LHCN-M2 (cell line): ENCODE measurements around the gene CEP57. TPM values are rescaled to one million over a fixed set of nuclear protein-coding genes. Genes with fewer than 3 reads are reported as not detected.
A peak's percentile ranks its signal among the peaks of the same experiment; 100 is the strongest.

Experiments
- DNase-seq: peaks from one replicate; pipeline ENCODE4 v3.0.0-alpha.2; 2012; ENCODE audit warnings: low read depth
- polyA plus RNA-seq: library from polyadenylated mRNA; unstranded; fragments of >200 nt; gene quantifications from one replicate; pipeline ENCODE4 v1.2.1, GENCODE V29; 2012; ENCODE audit warnings: missing spikeins
- total RNA-seq: library from RNA; depleted of rRNA; stranded (reverse); fragments of >200 nt; gene quantifications from 2 replicates; pipeline ENCODE4 v1.2.3, GENCODE V29; 2014; rRNA removed

Gene CEP57
- 42.6 and 49.7 TPM in 2 replicates for total RNA-seq
- polyA plus RNA-seq, result 11.6 TPM

DNA sequence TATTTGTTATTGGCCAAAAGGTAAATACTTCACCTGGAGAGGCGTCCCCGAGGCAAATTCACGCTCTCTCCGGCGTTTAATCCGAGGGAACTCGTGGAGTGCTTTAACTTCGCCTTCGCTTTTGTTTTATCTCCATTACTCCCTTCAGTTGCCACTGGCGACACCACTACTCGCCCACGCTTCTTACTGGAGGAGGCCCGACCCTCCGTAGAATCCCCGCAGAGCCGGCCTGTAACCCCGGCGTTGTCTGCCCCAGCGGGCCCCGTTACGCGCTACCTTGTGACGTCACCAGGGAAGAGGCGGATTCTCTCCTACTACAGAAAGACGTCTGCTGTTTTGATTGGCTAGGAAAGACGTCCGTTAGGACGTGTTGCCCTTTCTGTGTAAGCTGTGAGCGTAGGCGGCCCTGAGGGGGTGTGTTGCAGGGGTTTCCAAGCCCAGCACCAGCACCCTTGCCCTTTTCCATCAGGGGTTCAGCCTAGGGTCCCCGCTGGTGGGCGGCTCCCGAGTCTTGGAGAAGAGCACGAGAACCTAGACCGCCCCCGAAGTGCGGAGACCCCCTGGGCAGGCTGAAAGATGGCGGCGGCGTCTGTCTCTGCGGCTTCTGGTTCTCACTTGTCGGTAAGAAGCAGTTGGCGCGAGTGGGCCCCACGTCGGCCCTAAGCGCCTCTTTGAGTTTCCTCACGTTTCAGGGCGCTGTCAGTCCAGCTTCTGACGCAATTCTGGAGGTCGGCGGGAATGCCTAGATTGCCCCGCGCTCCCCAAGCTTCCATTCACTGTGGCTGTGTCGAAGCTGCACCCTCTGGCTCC lies at the start of gene CEP57:
TSS of gene CEP57 (plus strand) at position 376 of the 810 bp plus-strand sequence. CDS start at position 577, 201 bp downstream.
- DNase-seq, result peak; percentile 97

DNA sequence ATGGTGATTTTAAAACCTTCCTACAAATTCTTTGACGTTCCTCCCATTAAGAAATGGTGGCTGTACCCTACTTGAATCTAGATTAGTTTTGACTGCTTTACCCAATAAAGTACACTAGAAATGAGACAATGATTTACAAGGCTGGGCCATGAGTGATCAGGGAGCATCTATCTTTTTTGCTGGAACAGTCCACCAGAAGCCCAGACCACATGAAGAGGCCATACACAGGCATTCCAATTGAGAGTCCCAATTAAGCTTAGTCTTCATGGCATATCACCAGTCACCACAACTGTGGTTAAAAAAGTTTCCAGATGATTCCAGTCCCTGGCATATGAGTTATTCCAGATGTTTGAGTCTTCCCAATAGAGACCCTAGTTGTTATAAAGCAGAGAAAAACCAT lies 40.2 kb upstream of the CEP57 start:
- DNase-seq, result no peak

DNA sequence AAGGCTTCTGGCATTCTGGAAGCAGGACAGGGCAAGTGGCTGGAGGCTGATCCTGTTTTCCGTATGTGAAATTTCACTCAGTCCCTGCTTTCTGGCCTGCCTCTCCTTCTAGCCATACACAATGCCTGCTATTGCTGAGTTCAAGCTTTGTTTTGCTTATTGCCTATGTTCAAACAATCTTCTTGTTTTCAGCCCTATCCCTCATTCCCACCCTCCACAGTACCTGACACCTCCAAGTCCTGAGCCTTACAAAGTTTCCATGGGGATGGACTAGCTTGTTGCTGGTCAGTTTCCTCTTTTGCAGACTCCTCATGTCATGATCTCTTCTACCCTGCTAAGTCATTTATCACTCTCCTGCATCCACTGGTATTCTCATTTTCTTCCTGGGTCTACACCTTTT lies 38.8 kb upstream of the CEP57 start:
- DNase-seq, result no peak

- no peak for DNase-seq
Measured at GRCh38 chr11:95760941-95761340, 29.4 kb upstream of the CEP57 start.

GRCh38 chr11:95762534-95762933 lies 27.8 kb upstream of the CEP57 start:
- no peak for DNase-seq

DNA sequence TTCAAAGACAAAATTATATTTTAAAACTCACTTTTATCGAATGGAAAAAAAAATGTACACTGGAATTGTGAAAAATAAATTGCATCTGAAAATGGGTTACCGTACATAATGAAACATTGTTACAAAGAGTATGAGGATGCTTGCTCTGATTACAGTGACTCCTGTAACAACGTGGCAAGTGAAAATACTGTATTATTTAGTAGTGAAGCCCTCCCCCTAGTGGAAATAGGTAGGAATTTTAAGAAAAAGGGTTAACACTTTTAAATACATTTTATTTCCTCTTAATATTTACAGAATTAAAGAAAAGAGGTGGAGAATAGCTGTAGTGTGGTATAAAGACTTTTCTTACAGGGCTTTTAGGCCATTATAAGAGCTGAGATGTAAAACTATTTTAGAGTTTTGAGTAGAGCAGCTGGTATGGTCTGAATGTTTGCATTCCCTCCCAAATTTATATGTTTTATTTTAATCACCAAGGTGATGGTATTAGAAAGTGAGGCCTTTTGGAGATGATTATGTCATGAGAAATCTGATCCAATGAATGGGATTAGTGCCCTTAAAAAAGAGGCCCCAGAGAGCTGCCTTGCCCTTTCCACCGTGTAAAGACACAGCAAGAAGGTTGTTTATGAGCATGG lies 25.9 kb upstream of the CEP57 start:
- DNase-seq, result peak; percentile 49

DNA sequence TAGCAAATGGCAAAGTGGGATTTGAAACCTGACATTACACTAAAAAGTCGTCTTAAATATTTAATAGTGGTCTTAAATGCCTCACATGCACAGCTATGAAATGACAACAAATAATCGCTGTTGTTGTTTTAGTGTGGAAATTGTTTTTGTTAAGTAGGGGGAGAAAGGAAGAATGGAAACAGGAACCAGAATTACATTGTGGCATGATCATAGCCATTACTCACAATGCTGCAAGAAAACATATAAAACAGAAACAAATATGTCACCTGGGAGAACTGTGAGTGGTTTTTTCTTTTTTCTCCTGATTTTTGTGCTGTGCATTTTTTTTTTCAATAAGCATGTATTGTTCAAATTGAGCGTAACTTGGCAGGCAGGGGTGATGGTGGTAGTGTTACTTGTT lies 23.6 kb upstream of the CEP57 start:
- no peak for DNase-seq

DNA sequence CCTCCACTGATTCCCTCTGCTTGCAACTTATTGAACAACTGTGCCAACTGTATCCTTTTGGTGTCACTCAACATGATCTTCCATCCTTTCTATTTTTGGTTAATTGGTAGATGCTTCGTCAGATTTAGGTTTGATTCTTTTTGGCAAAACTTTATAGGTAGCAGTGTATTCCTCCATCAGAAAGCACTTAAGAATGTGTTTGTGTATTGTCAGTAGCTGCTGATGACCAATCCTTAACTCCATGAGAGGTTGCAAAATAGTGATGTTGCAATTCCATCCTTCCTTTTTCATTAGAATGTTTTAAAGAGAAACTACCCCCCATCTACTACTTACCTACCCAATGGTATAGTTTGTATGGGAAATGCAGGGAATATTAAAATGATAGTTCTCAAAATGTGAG lies 22.8 kb upstream of the CEP57 start:
- peak; percentile 57 for DNase-seq

DNA sequence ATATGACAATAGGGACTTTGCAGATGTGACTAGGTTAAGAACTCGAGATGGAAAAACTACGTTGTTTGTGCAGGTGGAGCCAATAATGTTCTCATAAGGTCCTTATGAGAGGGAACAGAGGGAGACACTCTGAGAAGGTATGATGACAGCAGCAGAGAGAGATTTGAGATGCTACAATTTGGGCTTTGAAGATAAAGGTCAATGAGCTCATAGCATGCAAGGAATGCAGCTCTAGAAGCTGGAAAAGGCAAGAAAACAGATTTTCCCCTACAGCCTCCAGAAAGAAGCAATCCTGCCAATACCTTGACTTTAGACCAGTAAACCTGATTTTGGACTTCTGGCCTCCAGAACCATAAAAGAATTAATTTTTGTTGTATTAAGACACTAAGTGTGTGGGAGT lies 21.8 kb upstream of the CEP57 start:
- DNase-seq, result no peak

DNA sequence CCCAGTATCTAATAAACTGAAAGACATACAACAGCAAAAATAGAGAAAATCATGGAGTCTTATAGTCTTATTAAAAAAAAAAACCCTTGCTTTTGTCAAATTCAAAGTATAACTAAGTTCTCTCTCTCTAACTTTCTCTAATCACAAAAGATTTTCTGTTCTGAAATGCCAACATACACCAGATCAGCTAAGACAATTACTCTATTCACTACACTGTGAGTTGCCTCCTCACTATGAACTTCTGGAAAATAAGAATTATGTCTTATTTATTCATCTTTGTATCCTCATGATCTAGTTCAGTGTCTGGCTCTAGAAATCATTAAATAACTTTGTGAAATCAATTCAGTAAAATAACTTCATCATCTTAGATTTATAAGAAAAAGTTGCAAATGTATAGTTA lies 13.4 kb upstream of the CEP57 start:
- DNase-seq, result no peak

GRCh38 chr11:95778699-95779098 lies 11.6 kb upstream of the CEP57 start:
- DNase-seq, result no peak

DNA sequence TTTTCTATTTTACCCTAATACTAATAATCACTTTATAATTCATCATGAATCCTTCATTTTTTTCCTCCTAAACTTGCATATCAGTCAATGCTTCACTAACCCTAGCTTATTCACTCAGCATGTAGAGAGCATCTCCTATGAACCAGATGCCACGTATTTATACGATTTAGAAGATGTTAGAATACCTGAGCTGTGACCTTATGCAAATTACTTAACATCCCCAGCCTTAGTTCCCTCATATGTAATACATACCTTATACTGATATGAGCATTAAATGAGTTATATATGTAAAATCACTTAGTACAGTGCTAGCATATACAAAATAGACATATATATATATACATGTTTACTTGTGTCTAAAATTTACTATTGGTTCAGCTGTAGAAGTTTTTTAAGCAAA lies 9.8 kb upstream of the CEP57 start:
- DNase-seq, result no peak

GRCh38 chr11:95788921-95789505 lies 1.3 kb upstream of the CEP57 start:
- DNase-seq, result peak; percentile 43

DNA sequence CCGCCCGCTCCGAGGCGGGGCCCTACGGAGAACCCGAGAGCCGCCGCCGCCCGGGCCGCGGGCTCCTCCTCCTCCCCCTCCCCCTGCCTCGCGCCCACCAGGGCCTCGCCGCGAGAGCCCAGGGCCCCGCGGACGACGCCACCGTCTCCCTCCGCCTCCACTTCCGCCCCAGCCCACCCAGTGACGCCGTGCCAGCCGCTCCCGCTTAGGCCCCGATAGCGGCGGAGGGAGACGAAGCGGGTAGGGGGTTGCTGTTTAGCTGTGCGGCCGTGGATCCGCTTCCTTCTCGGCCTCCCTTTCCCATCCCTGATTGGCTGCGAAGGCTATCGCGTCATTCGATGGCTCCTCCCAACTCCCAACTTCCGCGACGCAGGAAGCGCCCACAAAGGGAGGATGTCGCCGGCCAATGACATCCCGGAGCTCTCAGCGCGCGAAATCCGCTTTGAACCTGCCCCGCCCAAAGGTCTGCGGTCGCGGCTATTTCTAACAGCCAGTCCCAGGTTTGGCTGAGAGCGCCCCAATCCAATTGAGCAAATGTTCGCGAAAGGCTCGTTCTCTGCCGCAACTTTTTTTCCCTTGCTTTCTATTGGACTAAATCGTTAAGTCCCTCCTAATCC lies 684 bp upstream of the CEP57 start, which contains the start of gene FAM76B:
TSS of gene FAM76B (minus strand) at position 277 of the 617 bp plus-strand sequence. CDS start 304 bp downstream, outside the sequence.
- DNase-seq, result peak; percentile 99

DNA sequence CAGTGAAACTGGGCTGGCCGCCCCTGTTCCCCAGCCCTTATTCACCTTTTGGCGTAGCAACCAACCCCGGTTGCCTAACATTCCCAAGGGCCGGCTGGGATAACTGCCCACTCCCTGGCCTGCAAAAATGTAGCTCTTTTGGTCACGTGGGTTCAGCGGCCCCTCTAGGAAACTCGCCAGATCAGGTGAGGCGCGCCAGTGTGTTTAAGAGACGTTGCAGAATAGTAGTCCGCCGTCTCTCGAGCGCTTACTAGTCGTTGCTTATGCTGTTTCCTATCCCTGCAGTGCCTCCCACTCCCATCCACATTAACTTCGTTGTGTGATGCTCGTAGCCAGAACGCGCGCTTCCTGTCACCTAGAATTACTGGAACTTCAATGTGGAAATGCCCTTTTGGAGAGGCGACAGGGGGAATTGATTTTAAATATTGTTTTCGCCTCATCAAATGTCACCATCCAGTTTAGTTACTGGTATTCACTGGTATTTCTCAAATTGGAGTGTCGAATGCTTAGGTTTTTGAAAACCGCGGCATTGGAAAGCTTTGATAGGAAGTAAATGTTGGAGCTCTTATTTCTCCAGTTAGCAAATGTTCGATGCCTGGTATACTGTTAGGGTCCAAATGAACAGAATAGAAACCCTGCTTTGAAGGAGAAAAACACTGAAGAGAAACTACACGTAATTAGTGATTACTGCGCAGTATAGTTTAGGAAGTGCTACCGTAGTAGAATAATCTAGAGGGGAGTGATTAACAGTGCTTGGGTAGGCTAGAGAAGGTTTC lies 823 bp downstream of the CEP57 start:
- peak; percentile 51 for DNase-seq

GRCh38 chr11:95791709-95792033 lies 1.4 kb downstream of the CEP57 start:
- no peak for DNase-seq

- DNase-seq, result no peak
Measured at GRCh38 chr11:95792200-95792599, 1.9 kb downstream of the CEP57 start.

DNA sequence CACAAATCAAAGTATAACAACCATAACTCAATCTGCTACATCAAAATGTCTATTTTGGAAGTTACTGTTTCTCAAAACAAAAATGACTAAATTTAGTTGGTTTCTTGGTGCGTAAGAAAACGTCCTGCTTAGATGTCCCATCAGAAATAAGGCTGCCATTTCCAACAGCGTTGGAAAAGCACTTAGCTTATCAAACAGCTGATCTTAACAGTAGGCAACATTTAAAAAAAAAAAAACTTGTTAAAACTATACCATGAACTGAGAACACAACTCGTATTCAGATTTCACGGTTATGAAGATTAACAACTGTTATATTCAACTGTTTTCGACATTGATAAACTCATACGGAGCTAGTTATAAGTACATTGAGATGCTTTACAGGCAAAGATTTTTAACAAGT lies 2.4 kb downstream of the CEP57 start:
- no peak for DNase-seq

DNA sequence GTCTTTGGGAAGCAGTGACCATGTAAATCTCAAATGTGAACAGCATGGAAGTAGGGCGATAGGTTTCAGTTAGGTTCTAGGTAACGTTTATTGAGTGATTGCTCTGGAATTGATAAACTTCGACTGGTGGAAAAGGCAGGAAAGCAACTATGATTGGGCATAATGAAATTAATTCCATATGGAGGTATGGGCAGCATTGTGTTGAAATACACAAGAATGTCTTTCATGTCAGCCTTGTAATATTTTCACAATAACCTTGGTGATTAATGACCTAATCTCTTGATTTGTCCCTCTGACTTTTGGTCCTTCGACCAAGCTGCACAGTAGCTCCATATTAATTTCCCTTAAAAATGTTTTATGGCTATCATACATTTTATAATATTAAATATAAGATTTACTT lies 2.8 kb downstream of the CEP57 start:
- DNase-seq, result no peak

GRCh38 chr11:95794086-95794485 lies 3.8 kb downstream of the CEP57 start:
- DNase-seq, result peak; percentile 45

- no peak for DNase-seq
Measured at GRCh38 chr11:95795627-95796295, 5.5 kb downstream of the CEP57 start.
